ENCODE results near the gene PCBP3.

GRCh38 chr21:45863267-45863666 is 219.7 kb downstream of the PCBP3 start:
- TF ChIP-seq EP300 (conservative IDR thresholded peaks at IDR 0.05; ENCODE audit: poor library complexity, severe bottlenecking) (no peak), CTCF (IDR thresholded peaks at IDR 0.05; ENCODE audit: poor library complexity, severe bottlenecking) (no peak), RAD21 (conservative IDR thresholded peaks at IDR 0.05) (no peak), POLR2AphosphoS5 (IDR thresholded peaks at IDR 0.05) (no peak), MXI1 (conservative IDR thresholded peaks at IDR 0.05; ENCODE audit: poor library complexity, severe bottlenecking) (no peak), TAF1 (IDR thresholded peaks at IDR 0.05; ENCODE audit: low read depth) (no peak), EZH2 (IDR thresholded peaks at IDR 0.05; ENCODE audit: borderline replicate concordance, insufficient read depth, low read length, poor library complexity, severe bottlenecking) (no peak)

Measured in neural cell (in vitro differentiated cells).